Spleen (tissue), 11 donors: ENCODE data around the gene KCNK13. TPM values are rescaled to one million over a fixed set of nuclear protein-coding genes. Genes with fewer than 3 reads are reported as not detected.
"Not testable (repeated sequence)": the region's sequence is repeated elsewhere in the genome, so short reads cannot be mapped to it uniquely, and the experiment has no call there.

Experiments used
- DNase-seq: peaks from one replicate; pipeline ENCODE4 v3.0.0-alpha.2; 2020
- H3K27ac ChIP-seq, 8 donors: fragments of 200-600 bp; sonication (generic) in 7 of 8; 1 replicate in 4 of 8; 2 replicates in 4 of 8; pipeline versions ENCODE4 v1.5.0 to v1.8.0; 2016 to 2021; ENCODE audit warnings: inconsistent platforms in 4 of 8, mild to moderate bottlenecking in 4 of 8, moderate library complexity in 1 of 8
- H3K27me3 ChIP-seq, 7 donors: fragments of 200-600 bp; sonication (generic) in 6 of 7; replicated peaks in 1 of 7; 1 replicate in 4 of 7; 2 replicates in 3 of 7; pipeline versions ENCODE4 v1.5.0 to v1.8.0; 2016 to 2021; ENCODE audit warnings: inconsistent platforms in 3 of 7, mild to moderate bottlenecking in 1 of 7
- H3K36me3 ChIP-seq, 6 donors: fragments of 200-600 bp; sonication (generic) in 5 of 6; 1 replicate in 4 of 6; 2 replicates in 2 of 6; pipeline versions ENCODE4 v1.5.0 to v1.8.0; 2016 to 2021; ENCODE audit warnings: inconsistent platforms in 2 of 6
- H3K4me1 ChIP-seq, 6 donors: fragments of 200-600 bp; sonication (generic) in 5 of 6; 1 replicate in 3 of 6; 2 replicates in 3 of 6; pipeline versions ENCODE4 v1.5.0 to v1.8.0; 2016 to 2021; ENCODE audit warnings: inconsistent platforms in 3 of 6
- H3K4me3 ChIP-seq, 8 donors: fragments of 200-600 bp; sonication (generic) in 7 of 8; 1 replicate in 4 of 8; 2 replicates in 4 of 8; pipeline versions ENCODE4 v1.5.0 to v1.8.0; 2016 to 2021; ENCODE audit warnings: inconsistent platforms in 4 of 8, mild to moderate bottlenecking in 4 of 8, moderate library complexity in 2 of 8
- H3K9me3 ChIP-seq, 8 donors: fragments of 200-600 bp; sonication (generic) in 7 of 8; 1 replicate in 4 of 8; 2 replicates in 4 of 8; pipeline versions ENCODE4 v1.5.0 to v1.8.0; 2016 to 2021; ENCODE audit warnings: inconsistent platforms in 4 of 8
- CTCF ChIP-seq, 11 experiments: fragments of 200-600 bp in 7 of 11; fragments of 450-650 bp in 4 of 11; sonication (generic) in 4 of 11; IDR thresholded peaks in 8 of 11; conservative IDR thresholded peaks in 3 of 11; 1 replicate in 7 of 11; 2 replicates in 4 of 11; pipeline versions ENCODE4 v1.4.0 to v1.8.0; 2016 to 2021; ENCODE audit warnings: antibody characterized with exemption in 11 of 11, inconsistent platforms in 4 of 11, mild to moderate bottlenecking in 1 of 11
- POLR2A ChIP-seq, 3 donors: fragments of 450-650 bp; IDR thresholded peaks; one replicate each; pipeline ENCODE4 v1.5.1; 2017; ENCODE audit warnings: antibody characterized with exemption in 3 of 3, mild to moderate bottlenecking in 1 of 3
- POLR2AphosphoS5 ChIP-seq, 3 donors: sonication (generic); formaldehyde crosslinking; IDR thresholded peaks; one replicate each; pipeline ENCODE4 v1.5.1; 2017; ENCODE audit warnings: antibody characterized with exemption in 3 of 3
- WGBS, 5 donors: extraction: QIAGEN DNeasy Blood & Tissue Kit in 3 of 5; methylation state at CpG; one replicate each; pipeline versions ENCODE4 v1.1.5 to v1.1.7; 2013 to 2018; 5-methylcytosine and 5-hydroxymethylcytosine counted together
- intact Hi-C: fragments of 100-400 bp; cut with DNase I; formaldehyde crosslinking; loops from one replicate; pipeline ENCODE4 v1.15.0; 2023; ENCODE audit warnings: low total_unique reads
- polyA plus RNA-seq, 3 donors: library from polyadenylated mRNA; stranded (reverse); fragments of 200-250 nt; gene quantifications; one replicate each; pipeline ENCODE4 v1.2.1, GENCODE V29; 2013
- small RNA-seq, 4 donors: library from RNA; depleted of rRNA; stranded (forward); fragments of <200 nt; gene quantifications; one replicate each; pipeline ENCODE3, GENCODE V24; 2016
- total RNA-seq, 7 donors: library from RNA; depleted of rRNA in 3 of 7; stranded (reverse); fragments of >200 nt in 3 of 7; fragmentation: NEBNext Ultra II Directional in 4 of 7; extraction: Animal tissue kit (Norgen Biotek cat#: 25700) in 4 of 7; gene quantifications; one replicate each; pipeline versions ENCODE4 v1.1.0 to v1.2.1, GENCODE V29; 2016 to 2021
- donor health status: healthy with polysubstance abuse.
- donor health status: DM: no; HTN: no; CAD: no; lungs with moderate emphysema.
- donor health status: DM: no; HTN: no; CAD: no.
- donor health status: Bipolar disorder and iron deficiency.
- donor health status: healthy.
- donor health status: DM: no; HTN: no; CAD: no.
- donor health status: DM: yes; HTN: yes; CAD: no.

The KCNK13 gene
- total and polyA plus RNA-seq, 10 donors: 0.33 to 1.4 (median 0.94) TPM

GRCh38 chr14:90213099-90213748 is 151.4 kb downstream of the KCNK13 start:
- H3K4me1 ChIP-seq: no peaks in the 10 kb centered on the region
- no peaks in the 10 kb centered on the region for H3K36me3 ChIP-seq
- no peak overlapping the region for H3K27ac ChIP-seq
- TF ChIP-seq POLR2A (IDR thresholded peaks at IDR 0.05): no peak
- TF ChIP-seq CTCF (IDR thresholded peaks at IDR 0.05 in 8 of 11, conservative IDR thresholded peaks at IDR 0.05 in 3 of 11): no peak
- TF ChIP-seq POLR2AphosphoS5 (IDR thresholded peaks at IDR 0.05): no peak
- intact Hi-C loops: no loop called here
- WGBS, 5 donors: 76 to 88% (median 79%) methylated on average over 7 of the region's 7 CpGs
- peaks cover 0 to 14% (median 0%) of the 10 kb centered on the region in 7 donors for H3K27me3 ChIP-seq
- H3K9me3 ChIP-seq: peaks cover 0 to 20% (median 2%) of the 10 kb centered on the region in 8 donors
- no peak for DNase-seq
- no peak overlapping the region for H3K4me3 ChIP-seq

GRCh38 chr14:90228478-90228877 is 166.7 kb downstream of the KCNK13 start:
- H3K27me3 ChIP-seq: no peaks in the 10 kb centered on the region
- H3K4me1 ChIP-seq: no peaks in the 10 kb centered on the region
- no peak overlapping the region for H3K4me3 ChIP-seq
- 73 to 89% (median 81%) methylated on average over 4 of the region's 4 CpGs for WGBS, 5 donors
- intact Hi-C loops: no loop called here
- H3K36me3 ChIP-seq: no peaks in the 10 kb centered on the region
- no peak for TF ChIP-seq CTCF (IDR thresholded peaks at IDR 0.05 in 8 of 11, conservative IDR thresholded peaks at IDR 0.05 in 3 of 11)
- TF ChIP-seq POLR2A (IDR thresholded peaks at IDR 0.05): no peak
- TF ChIP-seq POLR2AphosphoS5 (IDR thresholded peaks at IDR 0.05): no peak
- no peak overlapping the region for H3K27ac ChIP-seq
- peaks cover 0 to 24% (median 10%) of the 10 kb centered on the region in 8 donors for H3K9me3 ChIP-seq
- DNase-seq: no peak

- H3K27ac ChIP-seq, H3K4me3 ChIP-seq, H3K36me3 ChIP-seq, DNase-seq, intact Hi-C loops, H3K4me1 ChIP-seq, H3K27me3 ChIP-seq: not testable (repeated sequence)
- 91 to 100% (median 96%) methylated on average over 1 of the region's 1 CpG for WGBS, 5 donors
- H3K9me3 ChIP-seq: peaks cover 0 to 10% (median 5%) of the 10 kb centered on the region in 8 donors
These were observed 168.1 kb downstream of the KCNK13 start for GRCh38 chr14:90229942-90230341.

Small RNA genes lying within 50 kb of the gene (small RNA-seq; reads per million reads assigned to genes)
- gene RF00019: 0 reads per million in 4 donors

Other genes with a start within 250 kb of the KCNK13 start
- gene EFCAB11, start 107.3 kb upstream of the KCNK13 start, total RNA-seq: 10 to 100 TPM in 2 of 7 donors, 1 to 10 TPM in 5; 6.9 to 13.7 (median 8.2) TPM
- 1 to 10 TPM; 2.5 to 6.4 (median 4.7) TPM for gene EFCAB11, start 107.3 kb upstream of the KCNK13 start, polyA plus RNA-seq
- 10 to 100 TPM; 19.5 to 31.2 (median 27.0) TPM for gene TDP1, start 106.1 kb upstream of the KCNK13 start, total RNA-seq
- 1 to 10 TPM; 5.9 to 9.4 (median 8.8) TPM for gene TDP1, start 106.1 kb upstream of the KCNK13 start, polyA plus RNA-seq
- 100 to 1,000 TPM in 1 of 7 donors, 10 to 100 TPM in 6; 70.7 to 103 (median 83.3) TPM for gene PSMC1, start 194.6 kb downstream of the KCNK13 start, total RNA-seq
- 100 to 1,000 TPM in 1 of 3 donors, 10 to 100 TPM in 2; 72.4 to 104 (median 85.9) TPM for gene PSMC1, start 194.6 kb downstream of the KCNK13 start, polyA plus RNA-seq